Activated naive CD4-positive, alpha-beta T cell treated with anti-CD3 and anti-CD28 coated beads for 36 hours (primary cell): ENCODE measurements around the gene EIF5. TPM values are rescaled to one million over a fixed set of nuclear protein-coding genes. Genes with fewer than 3 reads are reported as not detected.

Source experiments
- CTCF ChIA-PET: fragments of 350-600 bp; sonication (Branson Sonifier 250); formaldehyde crosslinking; loops from one replicate; lab custom pipeline; 2021; ENCODE audit warnings: antibody characterized with exemption; lab: Charles Lee
- DNase-seq: peaks from one replicate; pipeline ENCODE4 v3.0.0-alpha.2; 2020
- H3K27ac Mint-ChIP-seq: one replicate; pipeline ENCODE4 v1.8.0; 2021; ENCODE audit warnings: mild to moderate bottlenecking, mixed read lengths
- H3K27me3 Mint-ChIP-seq: one replicate; pipeline ENCODE4 v1.8.0; 2021; ENCODE audit warnings: low read depth, mixed read lengths
- H3K36me3 Mint-ChIP-seq: one replicate; pipeline ENCODE4 v1.8.0; 2021; ENCODE audit warnings: low read depth, mixed read lengths
- H3K4me1 Mint-ChIP-seq: one replicate; pipeline ENCODE4 v1.8.0; 2021; ENCODE audit warnings: low read depth, mixed read lengths
- H3K4me3 Mint-ChIP-seq: one replicate; pipeline ENCODE4 v1.8.0; 2021; ENCODE audit warnings: mild to moderate bottlenecking, moderate library complexity, mixed read lengths
- H3K9me3 Mint-ChIP-seq: one replicate; pipeline ENCODE4 v1.8.0; 2021; ENCODE audit warnings: mixed read lengths
- intact Hi-C: fragments of 100-400 bp; cut with micrococcal nuclease; formaldehyde crosslinking; loops from one replicate; pipeline ENCODE4 v1.15.1; 2023
- total RNA-seq, 2 experiments: library from RNA; stranded (reverse); gene quantifications; one replicate each; pipeline ENCODE4 v1.2.3, GENCODE V29; 2021

The EIF5 gene
- total RNA-seq, 2 experiments from 2014 or later = 117 to 121 TPM

DNA sequence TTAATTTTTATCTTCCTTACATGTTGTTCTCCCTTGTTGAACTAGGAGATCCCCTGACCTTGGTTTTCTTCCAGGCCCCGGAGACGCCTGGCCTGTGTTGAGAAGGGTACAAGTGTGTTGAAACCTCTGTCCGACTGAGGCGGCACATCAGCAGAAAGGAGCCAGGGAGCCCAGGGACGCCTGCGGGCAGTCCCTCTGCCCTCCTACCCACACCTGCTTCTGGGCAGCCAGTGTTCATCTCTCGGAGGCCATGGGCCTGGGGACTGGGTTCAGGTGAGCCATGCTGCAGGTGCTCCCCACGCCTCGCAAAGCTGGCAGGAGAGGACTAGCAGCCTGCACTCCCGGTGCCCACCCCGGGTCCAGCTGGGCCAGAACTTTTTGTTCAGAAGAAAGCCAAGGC lies 39.9 kb upstream of the EIF5 start:
- Mint-ChIP-seq H3K27ac (no peak overlapping the region), H3K9me3 (no peaks in the 10 kb centered on the region), H3K4me3 (no peak overlapping the region), H3K27me3 (peaks cover 3% of the 10 kb centered on the region), H3K36me3 (no peaks in the 10 kb centered on the region), H3K4me1 (no peaks in the 10 kb centered on the region)
- CTCF ChIA-PET = interaction anchor here (0.9 to 3.4 kb wide), 5 partner anchors 85 to 560 kb away, joined by 3 to 18 read pairs (median 4); no protein-coding TSS in a partner anchor
- intact Hi-C loops = no loop called here
- no peak for DNase-seq

GRCh38 chr14:103296007-103296406 lies 38.0 kb upstream of the EIF5 start:
- Mint-ChIP-seq H3K4me3 (no peak overlapping the region), H3K4me1 (no peaks in the 10 kb centered on the region), H3K9me3 (no peaks in the 10 kb centered on the region), H3K27me3 (peaks cover 3% of the 10 kb centered on the region), H3K27ac (no peak overlapping the region), H3K36me3 (no peaks in the 10 kb centered on the region)
- CTCF ChIA-PET = interaction anchor here (0.6 to 2.8 kb wide), 3 partner anchors 91 to 1834 kb away, joined by 3 to 18 read pairs (median 4); no protein-coding TSS in a partner anchor
- intact Hi-C loops = no loop called here
- no peak for DNase-seq

DNA sequence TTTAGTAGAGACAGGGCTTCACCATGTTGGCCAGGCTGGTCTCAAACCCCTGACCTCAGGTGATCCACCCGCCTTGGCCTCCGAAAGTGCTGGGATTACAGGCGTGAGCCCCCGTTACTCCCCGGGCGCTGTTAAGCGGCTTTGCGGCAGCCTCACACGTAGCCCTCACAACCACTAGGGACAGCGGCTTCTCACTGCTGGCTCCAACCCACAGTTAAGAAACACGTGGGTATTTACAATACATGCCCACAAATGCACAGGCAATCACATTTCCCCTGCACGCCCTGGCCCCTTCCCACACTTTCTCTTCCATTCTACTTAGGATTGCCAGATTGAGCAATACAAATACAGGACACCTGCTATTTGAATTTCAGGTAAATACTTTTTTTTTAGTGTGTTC lies 37.0 kb upstream of the EIF5 start:
- no peak for DNase-seq
- Mint-ChIP-seq H3K4me1 (no peaks in the 10 kb centered on the region), H3K36me3 (no peaks in the 10 kb centered on the region), H3K27me3 (peaks cover 3% of the 10 kb centered on the region), H3K27ac (no peak overlapping the region), H3K9me3 (no peaks in the 10 kb centered on the region), H3K4me3 (no peak overlapping the region)
- intact Hi-C loops = no loop called here
- CTCF ChIA-PET = no interaction called here

DNA sequence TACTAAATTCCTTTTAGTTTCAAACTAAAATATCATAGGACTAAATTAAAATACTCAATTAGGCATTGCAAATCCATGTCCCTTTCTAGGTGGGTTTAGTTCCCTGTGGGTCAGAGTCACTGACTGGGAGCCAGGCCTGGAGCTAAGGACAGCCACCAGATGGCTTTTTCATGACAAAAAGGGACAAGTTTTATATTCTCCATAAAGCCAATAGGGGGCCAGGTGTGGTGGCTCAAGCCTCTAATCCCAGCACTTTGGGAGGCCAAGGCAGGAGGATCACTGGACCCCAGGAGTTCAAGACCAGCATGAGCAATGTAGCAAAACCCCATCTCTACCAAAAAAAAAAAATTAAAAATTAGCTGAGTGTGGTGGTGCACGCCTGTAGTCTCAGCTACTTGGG lies 35.4 kb upstream of the EIF5 start:
- DNase-seq = no peak
- Mint-ChIP-seq H3K9me3 (no peaks in the 10 kb centered on the region), H3K27ac (no peak overlapping the region), H3K36me3 (no peaks in the 10 kb centered on the region), H3K4me3 (no peak overlapping the region), H3K27me3 (no peaks in the 10 kb centered on the region), H3K4me1 (no peaks in the 10 kb centered on the region)
- intact Hi-C loops = no loop called here
- CTCF ChIA-PET = interaction anchor here (0.7 kb wide), 2 partner anchors 19 to 194 kb away, joined by 5 read pairs; no protein-coding TSS in a partner anchor

GRCh38 chr14:103301512-103302354 lies 32.3 kb upstream of the EIF5 start:
- DNase-seq = no peak
- H3K9me3 Mint-ChIP-seq = no peaks in the 10 kb centered on the region
- H3K4me1 Mint-ChIP-seq = no peaks in the 10 kb centered on the region
- no peak overlapping the region for H3K27ac Mint-ChIP-seq
- intact Hi-C loops = no loop called here
- CTCF ChIA-PET = no interaction called here
- H3K4me3 Mint-ChIP-seq = no peak overlapping the region
- H3K27me3 Mint-ChIP-seq = peaks cover 2% of the 10 kb centered on the region
- H3K36me3 Mint-ChIP-seq = no peaks in the 10 kb centered on the region

- H3K9me3 Mint-ChIP-seq = no peaks in the 10 kb centered on the region
- no peak overlapping the region for H3K4me3 Mint-ChIP-seq
- H3K36me3 Mint-ChIP-seq = no peaks in the 10 kb centered on the region
- CTCF ChIA-PET = no interaction called here
- no peak for DNase-seq
- peaks cover 2% of the 10 kb centered on the region for H3K27me3 Mint-ChIP-seq
- intact Hi-C loops = no loop called here
- no peaks in the 10 kb centered on the region for H3K4me1 Mint-ChIP-seq
- H3K27ac Mint-ChIP-seq = no peak overlapping the region
Observed at GRCh38 chr14:103302966-103303365, 31.1 kb upstream of the EIF5 start.

DNA sequence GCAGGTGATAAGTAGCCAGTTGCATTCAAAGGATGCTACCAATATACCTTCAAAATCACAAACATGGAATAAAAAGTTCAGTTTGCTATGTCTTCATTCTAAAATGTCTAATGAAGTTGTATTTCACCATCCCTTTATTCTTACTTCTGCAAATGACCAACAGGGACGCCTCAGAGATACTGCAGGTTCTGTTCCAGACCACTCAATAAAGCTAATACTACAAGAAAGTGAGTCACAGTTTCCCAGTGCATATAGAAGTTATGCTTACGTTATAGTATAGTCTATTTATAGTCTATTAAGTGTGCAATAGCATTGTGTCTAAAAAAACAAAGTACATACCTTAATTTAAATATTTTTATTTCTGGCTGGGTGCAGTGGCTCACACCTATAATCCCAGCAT lies 29.3 kb upstream of the EIF5 start:
- no peaks in the 10 kb centered on the region for H3K9me3 Mint-ChIP-seq
- intact Hi-C loops = no loop called here
- peaks cover 2% of the 10 kb centered on the region for H3K27me3 Mint-ChIP-seq
- CTCF ChIA-PET = interaction anchor here (0.6 kb wide), 1 partner anchor 50 kb away, joined by 3 read pairs; no protein-coding TSS in a partner anchor
- H3K4me1 Mint-ChIP-seq = no peaks in the 10 kb centered on the region
- DNase-seq = no peak
- no peak overlapping the region for H3K27ac Mint-ChIP-seq
- no peak overlapping the region for H3K4me3 Mint-ChIP-seq
- H3K36me3 Mint-ChIP-seq = no peaks in the 10 kb centered on the region

DNA sequence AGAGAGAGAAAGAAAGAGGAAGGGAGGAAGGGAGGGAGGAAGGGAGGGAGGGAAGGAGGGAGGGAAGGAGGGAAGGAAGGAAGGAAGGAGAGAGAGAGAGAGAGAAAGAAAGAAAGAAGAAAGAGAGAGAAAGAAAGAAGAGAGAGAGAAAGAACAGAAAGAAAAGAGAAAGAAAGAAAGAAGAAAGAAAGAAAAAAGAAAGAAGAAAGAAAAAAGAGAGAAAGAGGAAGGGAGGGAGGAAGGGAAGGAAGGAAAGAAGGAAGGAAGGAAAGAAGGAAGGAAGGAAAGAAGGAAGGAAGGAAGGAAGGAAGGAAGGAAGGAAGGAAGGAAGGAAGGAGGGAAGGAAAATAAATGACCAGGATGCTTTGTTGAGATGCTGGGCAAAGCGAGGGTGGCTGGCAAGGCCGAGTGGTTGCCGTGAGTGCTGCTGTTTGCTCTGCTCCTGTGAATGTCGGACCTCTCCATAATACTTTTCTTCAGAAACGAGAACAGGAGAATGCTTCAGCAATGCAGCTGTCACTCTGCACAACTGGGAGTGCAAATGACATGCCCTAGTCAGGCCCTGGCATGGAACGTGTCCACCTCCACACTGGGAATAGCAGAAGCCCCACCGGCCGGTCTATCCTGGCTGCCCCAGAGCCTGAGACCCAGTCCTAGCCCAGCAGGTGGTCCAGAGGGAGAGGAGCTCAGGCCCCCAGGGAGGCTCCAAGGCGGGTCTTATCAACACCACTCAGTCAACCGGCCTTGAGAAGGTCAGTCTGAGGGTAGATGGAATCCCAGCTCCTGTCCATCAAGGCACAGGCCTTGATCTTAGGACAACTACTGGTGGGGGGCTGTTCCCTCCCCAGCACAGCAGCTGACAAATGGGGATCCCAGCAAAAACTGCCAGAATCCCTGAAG lies 25.1 kb upstream of the EIF5 start:
- no peaks in the 10 kb centered on the region for H3K36me3 Mint-ChIP-seq
- DNase-seq = no peak
- peaks cover 2% of the 10 kb centered on the region for H3K27me3 Mint-ChIP-seq
- H3K4me1 Mint-ChIP-seq = no peaks in the 10 kb centered on the region
- intact Hi-C loops = no loop called here
- no peak overlapping the region for H3K4me3 Mint-ChIP-seq
- CTCF ChIA-PET = interaction anchor here (1.1 kb wide), 1 partner anchor 204 kb away, joined by 3 read pairs; no protein-coding TSS in a partner anchor
- H3K27ac Mint-ChIP-seq = no peak overlapping the region
- H3K9me3 Mint-ChIP-seq = no peaks in the 10 kb centered on the region

DNA sequence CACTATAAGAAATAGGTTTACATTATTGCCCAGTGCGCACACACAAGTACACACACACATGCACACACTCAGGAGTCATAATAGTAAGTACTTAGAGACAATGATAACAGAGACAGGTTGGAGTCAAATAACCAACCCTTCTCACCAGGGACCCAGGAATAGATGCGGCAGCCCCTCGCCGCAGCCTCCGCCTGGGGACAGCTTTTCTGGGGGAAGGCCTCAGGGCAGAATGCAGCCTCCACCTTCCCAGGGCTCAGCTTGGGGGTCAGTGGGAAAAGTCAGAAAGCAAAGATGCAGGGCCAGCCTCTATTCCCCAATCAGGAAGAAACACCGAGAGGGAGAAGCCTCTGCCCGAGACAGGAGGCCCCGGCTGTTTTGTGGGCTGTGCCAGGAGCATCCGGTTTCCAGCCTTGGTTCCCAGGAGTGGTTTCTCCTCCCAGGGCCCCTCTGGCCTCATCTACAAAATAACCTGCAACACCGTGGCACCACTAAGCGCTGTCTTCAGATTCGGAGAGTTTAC lies 23.4 kb upstream of the EIF5 start:
- no peaks in the 10 kb centered on the region for H3K36me3 Mint-ChIP-seq
- no peak for DNase-seq
- CTCF ChIA-PET = interaction anchor here (1.1 kb wide), 1 partner anchor 205 kb away, joined by 3 read pairs; no protein-coding TSS in a partner anchor
- H3K27me3 Mint-ChIP-seq = no peaks in the 10 kb centered on the region
- no peak overlapping the region for H3K27ac Mint-ChIP-seq
- H3K9me3 Mint-ChIP-seq = no peaks in the 10 kb centered on the region
- H3K4me1 Mint-ChIP-seq = no peaks in the 10 kb centered on the region
- intact Hi-C loops = no loop called here
- H3K4me3 Mint-ChIP-seq = no peak overlapping the region

DNA sequence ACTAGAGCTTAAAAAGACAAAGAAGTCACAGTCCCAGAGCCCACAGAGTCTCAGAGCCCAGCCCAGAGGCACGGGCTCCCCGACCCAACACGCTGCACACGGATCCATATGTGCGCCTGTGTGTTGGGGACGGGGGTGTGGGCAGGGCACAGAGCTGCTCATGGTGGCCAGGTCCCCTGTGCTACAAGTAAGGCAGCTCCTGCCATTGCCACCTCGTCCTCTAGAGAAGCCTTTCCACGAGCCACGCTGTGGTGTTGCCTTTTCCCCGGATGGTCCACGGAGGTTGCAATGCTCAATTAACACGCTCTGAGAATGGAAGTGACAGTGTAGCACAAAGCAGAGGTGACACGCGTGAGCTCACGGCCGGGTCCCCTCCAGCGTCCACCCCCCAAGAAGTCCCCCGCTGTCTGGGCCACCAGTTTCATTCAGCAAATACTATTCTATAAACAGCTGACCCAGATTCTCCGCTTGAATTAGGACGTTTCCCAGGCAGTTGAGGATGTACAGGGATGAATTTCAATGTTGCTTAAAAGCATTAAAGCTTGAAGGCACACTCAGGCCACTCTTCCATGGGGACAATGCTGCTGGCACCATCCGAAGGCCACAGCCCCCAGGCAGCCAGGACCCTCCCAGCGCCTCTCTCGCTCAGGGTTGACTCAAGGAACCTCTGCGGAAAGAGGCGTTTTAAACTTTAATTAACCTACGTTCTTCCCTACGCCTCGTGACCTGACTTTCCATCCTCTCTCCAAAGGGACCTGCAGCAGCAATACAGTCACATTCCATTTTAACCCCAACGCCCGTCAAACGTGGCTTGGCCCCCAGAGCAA lies 22.7 kb upstream of the EIF5 start:
- Mint-ChIP-seq H3K4me1 (no peaks in the 10 kb centered on the region), H3K36me3 (no peaks in the 10 kb centered on the region), H3K9me3 (no peaks in the 10 kb centered on the region), H3K4me3 (no peak overlapping the region), H3K27ac (no peak overlapping the region), H3K27me3 (no peaks in the 10 kb centered on the region)
- CTCF ChIA-PET = no interaction called here
- DNase-seq = no peak
- intact Hi-C loops = no loop called here

DNA sequence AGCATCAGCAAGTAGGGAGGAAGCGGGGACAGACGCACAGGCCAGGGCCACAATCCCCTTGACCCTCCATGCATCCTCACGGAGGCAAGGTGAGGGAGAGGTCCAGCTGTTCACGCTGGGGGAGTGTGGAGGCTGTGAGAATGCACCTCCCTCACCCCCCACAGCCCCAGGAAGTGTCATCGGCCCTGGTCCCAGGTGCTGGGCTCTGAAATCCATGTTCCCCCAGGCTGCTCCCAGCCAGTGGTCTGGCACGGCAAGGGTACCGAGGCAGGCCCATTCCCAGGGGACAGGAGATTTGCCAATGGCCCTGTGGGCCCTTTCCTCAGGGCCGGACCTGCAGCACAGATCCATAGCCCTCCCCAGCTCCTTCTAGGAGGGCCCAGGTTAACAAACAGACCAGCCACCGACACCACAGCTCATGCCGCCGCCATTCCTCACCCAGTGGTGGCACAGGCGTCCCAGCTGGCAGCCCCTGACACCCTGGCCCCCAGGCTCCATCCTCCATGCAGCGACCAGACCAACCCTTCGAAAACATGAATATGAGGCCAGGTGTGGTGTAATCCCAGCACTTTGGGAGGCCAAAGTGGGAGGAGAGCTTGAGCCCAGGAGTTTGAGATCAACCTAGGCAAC lies 21.9 kb upstream of the EIF5 start:
- Mint-ChIP-seq H3K27ac (no peak overlapping the region), H3K27me3 (no peaks in the 10 kb centered on the region), H3K36me3 (no peaks in the 10 kb centered on the region), H3K4me3 (no peak overlapping the region), H3K4me1 (no peaks in the 10 kb centered on the region), H3K9me3 (no peaks in the 10 kb centered on the region)
- CTCF ChIA-PET = no interaction called here
- no peak for DNase-seq
- intact Hi-C loops = no loop called here
